Liver (tissue), 9 donors: ENCODE results near the gene RALGAPA2. TPM values are rescaled to one million over a fixed set of nuclear protein-coding genes. Genes with fewer than 3 reads are reported as not detected.

Experiments used
- DNase-seq: peaks from one replicate; pipeline ENCODE4 v3.0.0-alpha.2; 2017; ENCODE audit warnings: low spot score
- H3K27ac ChIP-seq, 2 donors: one replicate each; pipeline ENCODE4 v1.7.0; 2013; ENCODE audit warnings: inconsistent platforms in 2 of 2, low read length in 2 of 2, control low read depth in 1 of 2, low read depth in 1 of 2, mild to moderate bottlenecking in 1 of 2
- H3K27me3 ChIP-seq, 4 donors: one replicate each; pipeline versions ENCODE4 v1.6.1 to v1.7.0; 2013; ENCODE audit warnings: low read length in 3 of 4, inconsistent platforms in 1 of 4, mild to moderate bottlenecking in 1 of 4, moderate library complexity in 1 of 4; ENCODE audit not compliant: control insufficient read depth in 4 of 4, insufficient read depth in 4 of 4
- H3K36me3 ChIP-seq, 4 donors: one replicate each; pipeline versions ENCODE4 v1.6.1 to v1.7.0; 2013; ENCODE audit warnings: low read length in 3 of 4, mild to moderate bottlenecking in 3 of 4, low read depth in 1 of 4, moderate library complexity in 1 of 4; ENCODE audit not compliant: control insufficient read depth in 4 of 4, insufficient read depth in 3 of 4
- H3K4me1 ChIP-seq, 4 donors: one replicate each; pipeline versions ENCODE4 v1.6.1 to v1.7.0; 2013; ENCODE audit warnings: low read length in 3 of 4, mild to moderate bottlenecking in 3 of 4, moderate library complexity in 1 of 4; ENCODE audit not compliant: control insufficient read depth in 4 of 4, insufficient read depth in 4 of 4
- H3K4me3 ChIP-seq, 3 donors: one replicate each; pipeline versions ENCODE4 v1.6.1 to v1.7.0; 2013; ENCODE audit warnings: low read length in 3 of 3, control low read depth in 1 of 3, low read depth in 1 of 3, mild to moderate bottlenecking in 1 of 3
- H3K9ac ChIP-seq, 2 donors: one replicate each; pipeline ENCODE4 v1.7.0; 2013; ENCODE audit warnings: low read length in 2 of 2, mild to moderate bottlenecking in 2 of 2, moderate library complexity in 2 of 2, control low read depth in 1 of 2, low read depth in 1 of 2
- H3K9me3 ChIP-seq, 4 donors: one replicate each; pipeline versions ENCODE4 v1.6.1 to v1.7.0; 2013; ENCODE audit warnings: low read length in 3 of 4; ENCODE audit not compliant: control insufficient read depth in 4 of 4
- EGR1 ChIP-seq, 2 donors: IDR thresholded peaks; 2 replicates each; pipeline ENCODE4 v1.6.1; 2016 to 2018; ENCODE audit warnings: antibody characterized with exemption in 2 of 2, low read depth in 2 of 2
- FOXA1 ChIP-seq: IDR thresholded peaks from 2 replicates; pipeline ENCODE4 v1.6.1; 2016; ENCODE audit warnings: antibody characterized with exemption
- FOXA2 ChIP-seq: IDR thresholded peaks from 2 replicates; pipeline ENCODE4 v1.6.1; 2016; ENCODE audit warnings: antibody characterized with exemption
- GABPA ChIP-seq, 2 donors: IDR thresholded peaks in 1 of 2; conservative IDR thresholded peaks in 1 of 2; 2 replicates each; pipeline ENCODE4 v1.6.1; 2016; ENCODE audit warnings: antibody characterized with exemption in 2 of 2, mild to moderate bottlenecking in 1 of 2, moderate library complexity in 1 of 2
- HNF4A ChIP-seq, 2 donors: conservative IDR thresholded peaks; 2 replicates each; pipeline ENCODE4 v1.6.1; 2016; ENCODE audit warnings: antibody characterized with exemption in 2 of 2, mild to moderate bottlenecking in 2 of 2
- HNF4G ChIP-seq: IDR thresholded peaks from 2 replicates; pipeline ENCODE4 v1.6.1; 2016; ENCODE audit warnings: antibody characterized with exemption
- JUND ChIP-seq, 2 donors: IDR thresholded peaks; 2 replicates each; pipeline ENCODE4 v1.6.1; 2016; ENCODE audit warnings: antibody characterized with exemption in 2 of 2
- NR2F2 ChIP-seq: IDR thresholded peaks from 2 replicates; pipeline ENCODE4 v1.6.1; 2016; ENCODE audit warnings: antibody characterized with exemption
- RAD21 ChIP-seq, 2 donors: IDR thresholded peaks; 2 replicates each; pipeline ENCODE4 v1.6.1; 2016; ENCODE audit warnings: antibody characterized with exemption in 2 of 2, mild to moderate bottlenecking in 2 of 2
- RXRA ChIP-seq, 2 donors: IDR thresholded peaks; 2 replicates each; pipeline ENCODE4 v1.6.1; 2017 to 2018; ENCODE audit warnings: antibody characterized with exemption in 2 of 2, mild to moderate bottlenecking in 1 of 2
- SP1 ChIP-seq: IDR thresholded peaks from 2 replicates; pipeline ENCODE4 v1.6.1; 2018; ENCODE audit warnings: antibody characterized with exemption, mild to moderate bottlenecking
- TAF1 ChIP-seq: conservative IDR thresholded peaks from 2 replicates; pipeline ENCODE4 v1.6.1; 2016; ENCODE audit warnings: antibody characterized with exemption, mild to moderate bottlenecking
- YY1 ChIP-seq: IDR thresholded peaks from 2 replicates; pipeline ENCODE4 v1.6.1; 2016; ENCODE audit warnings: antibody characterized with exemption, mild to moderate bottlenecking
- WGBS: extraction: QIAGEN DNeasy Blood & Tissue Kit; methylation state at CpG from one replicate; pipeline ENCODE4 v1.1.7; 2013; 5-methylcytosine and 5-hydroxymethylcytosine counted together
- polyA plus RNA-seq, 2 donors: library from polyadenylated mRNA; stranded (reverse) in 1 of 2; unstranded in 1 of 2; fragments of 200-250 nt in 1 of 2; fragments of >200 nt in 1 of 2; fragmentation: Nextera tagmentation in 1 of 2; extraction: Ambion mirVana in 1 of 2; gene quantifications; one replicate each; pipeline versions ENCODE4 v1.2.1 to v1.2.3, GENCODE V29; 2013 to 2015
- total RNA-seq, 2 donors: library from RNA; depleted of rRNA; stranded (reverse); fragments of >200 nt; gene quantifications; one replicate each; pipeline ENCODE4 v1.2.3, GENCODE V29; 2014
- TF ChIP-seq, protein P1 (sequence below): IDR thresholded peaks from 2 replicates; pipeline ENCODE4 v1.6.1; 2016; ENCODE audit warnings: antibody characterized with exemption, mild to moderate bottlenecking
- TF ChIP-seq, protein P2 (sequence below): fragments of 150-350 bp; IDR thresholded peaks from 2 replicates; pipeline ENCODE4 v1.5.1; 2017; ENCODE audit warnings: improper control_type of control experiment, low read depth, low read length; ENCODE audit not compliant: missing input control
- TF ChIP-seq, protein P3 (sequence below): IDR thresholded peaks from 2 replicates; pipeline ENCODE4 v1.6.1; 2016; ENCODE audit warnings: antibody characterized with exemption
- TF ChIP-seq, protein P4 (sequence below): IDR thresholded peaks from 2 replicates; pipeline ENCODE4 v1.6.1; 2016; ENCODE audit warnings: antibody characterized with exemption
- TF ChIP-seq, protein P5 (sequence below): IDR thresholded peaks from 2 replicates; pipeline ENCODE4 v1.6.1; 2016; ENCODE audit warnings: antibody characterized with exemption
- donor health status: healthy.
- donor health status: healthy.
- donor health status: healthy.
- donor health status: healthy.
- donor health status: healthy.

Gene RALGAPA2
- total and polyA plus RNA-seq, 4 donors: 14.8 to 89.9 (median 25.1) TPM

DNA sequence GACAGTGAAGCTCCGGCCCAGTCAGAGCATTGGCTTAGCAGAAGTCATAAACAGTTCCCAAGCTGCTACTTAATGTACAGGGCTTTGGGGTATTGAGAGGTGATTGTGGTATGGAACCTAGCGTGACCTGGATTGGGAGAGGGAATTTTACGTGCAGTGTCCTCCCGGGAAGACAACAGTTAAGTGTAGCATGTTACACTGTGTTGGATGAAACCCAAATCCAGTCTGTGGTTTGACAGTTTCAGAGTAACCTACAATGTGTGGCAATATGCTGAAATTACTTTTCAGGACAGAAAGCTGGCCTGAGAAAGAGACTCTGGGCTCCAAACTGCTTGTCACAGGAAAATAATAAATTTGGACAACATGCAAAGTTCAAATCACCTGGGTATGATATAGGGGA lies 28.1 kb upstream of the RALGAPA2 start:
- TF ChIP-seq FOXA1: no peak
- TF ChIP-seq FOXA2: no peak
- no peak for TF ChIP-seq GABPA (IDR thresholded peaks at IDR 0.05 in 1 of 2, conservative IDR thresholded peaks at IDR 0.05 in 1 of 2)
- peak in 1 of 2 donors; percentile 42 for TF ChIP-seq RXRA (IDR thresholded peaks at IDR 0.05)
- peak; percentile 65 for TF ChIP-seq SP1
- TF ChIP-seq, protein P1, sequence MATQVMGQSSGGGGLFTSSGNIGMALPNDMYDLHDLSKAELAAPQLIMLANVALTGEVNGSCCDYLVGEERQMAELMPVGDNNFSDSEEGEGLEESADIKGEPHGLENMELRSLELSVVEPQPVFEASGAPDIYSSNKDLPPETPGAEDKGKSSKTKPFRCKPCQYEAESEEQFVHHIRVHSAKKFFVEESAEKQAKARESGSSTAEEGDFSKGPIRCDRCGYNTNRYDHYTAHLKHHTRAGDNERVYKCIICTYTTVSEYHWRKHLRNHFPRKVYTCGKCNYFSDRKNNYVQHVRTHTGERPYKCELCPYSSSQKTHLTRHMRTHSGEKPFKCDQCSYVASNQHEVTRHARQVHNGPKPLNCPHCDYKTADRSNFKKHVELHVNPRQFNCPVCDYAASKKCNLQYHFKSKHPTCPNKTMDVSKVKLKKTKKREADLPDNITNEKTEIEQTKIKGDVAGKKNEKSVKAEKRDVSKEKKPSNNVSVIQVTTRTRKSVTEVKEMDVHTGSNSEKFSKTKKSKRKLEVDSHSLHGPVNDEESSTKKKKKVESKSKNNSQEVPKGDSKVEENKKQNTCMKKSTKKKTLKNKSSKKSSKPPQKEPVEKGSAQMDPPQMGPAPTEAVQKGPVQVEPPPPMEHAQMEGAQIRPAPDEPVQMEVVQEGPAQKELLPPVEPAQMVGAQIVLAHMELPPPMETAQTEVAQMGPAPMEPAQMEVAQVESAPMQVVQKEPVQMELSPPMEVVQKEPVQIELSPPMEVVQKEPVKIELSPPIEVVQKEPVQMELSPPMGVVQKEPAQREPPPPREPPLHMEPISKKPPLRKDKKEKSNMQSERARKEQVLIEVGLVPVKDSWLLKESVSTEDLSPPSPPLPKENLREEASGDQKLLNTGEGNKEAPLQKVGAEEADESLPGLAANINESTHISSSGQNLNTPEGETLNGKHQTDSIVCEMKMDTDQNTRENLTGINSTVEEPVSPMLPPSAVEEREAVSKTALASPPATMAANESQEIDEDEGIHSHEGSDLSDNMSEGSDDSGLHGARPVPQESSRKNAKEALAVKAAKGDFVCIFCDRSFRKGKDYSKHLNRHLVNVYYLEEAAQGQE: no peak
- no peak for TF ChIP-seq NR2F2
- no peak for TF ChIP-seq TAF1
- TF ChIP-seq, protein P2, sequence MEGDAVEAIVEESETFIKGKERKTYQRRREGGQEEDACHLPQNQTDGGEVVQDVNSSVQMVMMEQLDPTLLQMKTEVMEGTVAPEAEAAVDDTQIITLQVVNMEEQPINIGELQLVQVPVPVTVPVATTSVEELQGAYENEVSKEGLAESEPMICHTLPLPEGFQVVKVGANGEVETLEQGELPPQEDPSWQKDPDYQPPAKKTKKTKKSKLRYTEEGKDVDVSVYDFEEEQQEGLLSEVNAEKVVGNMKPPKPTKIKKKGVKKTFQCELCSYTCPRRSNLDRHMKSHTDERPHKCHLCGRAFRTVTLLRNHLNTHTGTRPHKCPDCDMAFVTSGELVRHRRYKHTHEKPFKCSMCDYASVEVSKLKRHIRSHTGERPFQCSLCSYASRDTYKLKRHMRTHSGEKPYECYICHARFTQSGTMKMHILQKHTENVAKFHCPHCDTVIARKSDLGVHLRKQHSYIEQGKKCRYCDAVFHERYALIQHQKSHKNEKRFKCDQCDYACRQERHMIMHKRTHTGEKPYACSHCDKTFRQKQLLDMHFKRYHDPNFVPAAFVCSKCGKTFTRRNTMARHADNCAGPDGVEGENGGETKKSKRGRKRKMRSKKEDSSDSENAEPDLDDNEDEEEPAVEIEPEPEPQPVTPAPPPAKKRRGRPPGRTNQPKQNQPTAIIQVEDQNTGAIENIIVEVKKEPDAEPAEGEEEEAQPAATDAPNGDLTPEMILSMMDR: no peak
- TF ChIP-seq, protein P3, sequence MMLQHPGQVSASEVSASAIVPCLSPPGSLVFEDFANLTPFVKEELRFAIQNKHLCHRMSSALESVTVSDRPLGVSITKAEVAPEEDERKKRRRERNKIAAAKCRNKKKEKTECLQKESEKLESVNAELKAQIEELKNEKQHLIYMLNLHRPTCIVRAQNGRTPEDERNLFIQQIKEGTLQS: no peak
- TF ChIP-seq HNF4G: no peak
- TF ChIP-seq HNF4A (conservative IDR thresholded peaks at IDR 0.05): peak; percentile 26 to 46
- TF ChIP-seq, protein P4, sequence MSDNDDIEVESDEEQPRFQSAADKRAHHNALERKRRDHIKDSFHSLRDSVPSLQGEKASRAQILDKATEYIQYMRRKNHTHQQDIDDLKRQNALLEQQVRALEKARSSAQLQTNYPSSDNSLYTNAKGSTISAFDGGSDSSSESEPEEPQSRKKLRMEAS: no peak
- peak in 1 of 2 donors; percentile 45 for TF ChIP-seq RAD21 (IDR thresholded peaks at IDR 0.05)
- TF ChIP-seq EGR1 (IDR thresholded peaks at IDR 0.05; ENCODE audit: low read depth in 2 of 2): no peak
- no peak for TF ChIP-seq YY1
- TF ChIP-seq JUND (IDR thresholded peaks at IDR 0.05): no peak
- TF ChIP-seq, protein P5, sequence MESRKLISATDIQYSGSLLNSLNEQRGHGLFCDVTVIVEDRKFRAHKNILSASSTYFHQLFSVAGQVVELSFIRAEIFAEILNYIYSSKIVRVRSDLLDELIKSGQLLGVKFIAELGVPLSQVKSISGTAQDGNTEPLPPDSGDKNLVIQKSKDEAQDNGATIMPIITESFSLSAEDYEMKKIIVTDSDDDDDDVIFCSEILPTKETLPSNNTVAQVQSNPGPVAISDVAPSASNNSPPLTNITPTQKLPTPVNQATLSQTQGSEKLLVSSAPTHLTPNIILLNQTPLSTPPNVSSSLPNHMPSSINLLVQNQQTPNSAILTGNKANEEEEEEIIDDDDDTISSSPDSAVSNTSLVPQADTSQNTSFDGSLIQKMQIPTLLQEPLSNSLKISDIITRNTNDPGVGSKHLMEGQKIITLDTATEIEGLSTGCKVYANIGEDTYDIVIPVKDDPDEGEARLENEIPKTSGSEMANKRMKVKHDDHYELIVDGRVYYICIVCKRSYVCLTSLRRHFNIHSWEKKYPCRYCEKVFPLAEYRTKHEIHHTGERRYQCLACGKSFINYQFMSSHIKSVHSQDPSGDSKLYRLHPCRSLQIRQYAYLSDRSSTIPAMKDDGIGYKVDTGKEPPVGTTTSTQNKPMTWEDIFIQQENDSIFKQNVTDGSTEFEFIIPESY: no peak
- H3K27ac ChIP-seq: peak overlapping the region; percentile 45 to 64
- peaks cover 15 to 39% (median 32%) of the 10 kb centered on the region in 4 donors for H3K4me1 ChIP-seq

More for the DNA sequence above, 28.1 kb upstream of the RALGAPA2 start:
- Histone ChIP-seq H3K27me3 (no peaks in the 10 kb centered on the region), H3K36me3 (no peaks in the 10 kb centered on the region), H3K9me3 (no peaks in the 10 kb centered on the region), H3K4me3 (no peak overlapping the region), H3K9ac (no peak overlapping the region)
- no peak for DNase-seq
- 48% methylated on average over 4 of the region's 4 CpGs for WGBS
